PC-9 (cell line): ENCODE results near the gene STYK1. TPM values are rescaled to one million over a fixed set of nuclear protein-coding genes. Genes with fewer than 3 reads are reported as not detected.
A peak's percentile ranks its signal among the peaks of the same experiment; 100 is the strongest.

Source experiments
- BruUV-seq: library from RNA; stranded (reverse); fragments of 400-500 nt; replicated peaks from 2 replicates; lab custom pipeline; 2021; lab: Mats Ljungman, UMichigan
- CTCF ChIA-PET: fragments of 300-600 bp; sonication (Branson Sonifier 250); formaldehyde crosslinking; loops from one replicate; lab custom pipeline; 2022; ENCODE audit warnings: antibody characterized with exemption; lab: Charles Lee
- POLR2A ChIA-PET: fragments of 300-600 bp; sonication (Branson Sonifier 250); formaldehyde crosslinking; loops from one replicate; lab custom pipeline; 2022; ENCODE audit warnings: antibody characterized with exemption; ENCODE audit not compliant: unreplicated experiment; lab: Charles Lee
- DNase-seq, 2 experiments: peaks; one replicate each; pipeline versions ENCODE4 v3.0.0 to v3.0.0-alpha.2; 2015 to 2022; ENCODE audit warnings: mixed read lengths in 1 of 2
- H2AFZ ChIP-seq: fragments of 200-600 bp; sonication (generic); 2 replicates; pipeline ENCODE4 v1.8.1; 2017; ENCODE audit warnings: antibody characterized with exemption
- H3F3A ChIP-seq: fragments of 200-600 bp; sonication (generic); 2 replicates; pipeline ENCODE4 v1.8.1; 2017; ENCODE audit warnings: antibody characterized with exemption, mild to moderate bottlenecking, low read depth; ENCODE audit not compliant: insufficient read depth
- H3K27ac ChIP-seq: fragments of 200-600 bp; sonication (generic); 2 replicates; pipeline ENCODE4 v1.6.1; 2016; ENCODE audit warnings: mixed run types
- H3K27me3 ChIP-seq: fragments of 200-600 bp; sonication (generic); 2 replicates; pipeline ENCODE4 v1.6.1; 2016; ENCODE audit warnings: low read depth, mixed run types; ENCODE audit not compliant: insufficient read depth
- H3K36me3 ChIP-seq: fragments of 200-600 bp; sonication (generic); 2 replicates; pipeline ENCODE4 v1.6.1; 2016; ENCODE audit warnings: low read depth, mixed run types
- H3K4me1 ChIP-seq: fragments of 200-600 bp; sonication (generic); replicated peaks from 2 replicates; pipeline ENCODE4 v1.6.1; 2016; ENCODE audit warnings: mixed run types; ENCODE audit not compliant: insufficient read depth
- H3K4me2 ChIP-seq: fragments of 200-600 bp; sonication (generic); 2 replicates; pipeline ENCODE4 v1.6.1; 2017; ENCODE audit warnings: mixed run types
- H3K4me3 ChIP-seq: fragments of 200-600 bp; sonication (generic); 2 replicates; pipeline ENCODE4 v1.6.1; 2016; ENCODE audit warnings: mixed run types
- H3K79me2 ChIP-seq: fragments of 200-600 bp; sonication (generic); 2 replicates; pipeline ENCODE4 v1.6.1; 2017; ENCODE audit warnings: low read depth, mixed run types
- H3K9me2 ChIP-seq: fragments of 200-600 bp; sonication (generic); 2 replicates; pipeline ENCODE4 v1.8.1; 2017; ENCODE audit warnings: mild to moderate bottlenecking; ENCODE audit not compliant: insufficient read depth
- H3K9me3 ChIP-seq: fragments of 200-600 bp; sonication (generic); 2 replicates; pipeline ENCODE4 v1.8.1; 2016; ENCODE audit warnings: low read depth; ENCODE audit not compliant: insufficient read depth
- H4K20me1 ChIP-seq: fragments of 200-600 bp; sonication (generic); 2 replicates; pipeline ENCODE4 v1.8.1; 2017; ENCODE audit not compliant: insufficient read depth
- CTCF ChIP-seq: fragments of 200-600 bp; sonication (generic); conservative IDR thresholded peaks from 2 replicates; pipeline ENCODE4 v1.6.1; 2017; ENCODE audit warnings: mixed run types, antibody characterized with exemption, mild to moderate bottlenecking, moderate library complexity
- EZH2 ChIP-seq: fragments of 200-600 bp; sonication (generic); IDR thresholded peaks from 2 replicates; pipeline ENCODE4 v1.8.0; 2017; ENCODE audit warnings: antibody characterized with exemption, low read depth
- intact Hi-C: fragments of 100-400 bp; cut with micrococcal nuclease; formaldehyde crosslinking; loops from one replicate; pipeline ENCODE4 v1.10.0; 2022; ENCODE audit not compliant: unreplicated experiment
- total RNA-seq: library from RNA; stranded (reverse); gene quantifications from 2 replicates; pipeline ENCODE4 v1.2.3, GENCODE V29; 2021

STYK1 gene
- total RNA-seq, 1 experiment from 2014 or later: 16.9 TPM

GRCh38 chr12:10610188-10610587, 63.7 kb downstream of the STYK1 start:
- peaks cover 30% of the 10 kb centered on the region for H3K36me3 ChIP-seq
- no peak for DNase-seq
- no peaks in the 10 kb centered on the region for H3K9me3 ChIP-seq
- no peaks in the 10 kb centered on the region for H3K9me2 ChIP-seq
- H3F3A ChIP-seq: peaks cover 6% of the 10 kb centered on the region; the same call in 1 of the 2 replicates
- H3K27ac ChIP-seq: no peak overlapping the region
- TF ChIP-seq EZH2 (no peak), CTCF (no peak)
- H3K4me3 ChIP-seq: no peak overlapping the region
- intact Hi-C loops: loop anchor here (5.0 kb wide), 1 partner anchor 278 kb away; no protein-coding TSS in a partner anchor
- ChIA-PET POLR2A (no interaction called here), CTCF (no interaction called here)
- H3K27me3 ChIP-seq: no peaks in the 10 kb centered on the region
- H2AFZ ChIP-seq: no peak overlapping the region
- no peak overlapping the region for H3K4me2 ChIP-seq
- BruUV-seq: no TSS peak
- H4K20me1 ChIP-seq: no peaks in the 10 kb centered on the region
- peaks cover 22% of the 10 kb centered on the region for H3K79me2 ChIP-seq
- peaks cover 17% of the 10 kb centered on the region; the same call in 1 of the 2 replicates for H3K4me1 ChIP-seq

- Histone ChIP-seq H3K27me3 (no peaks in the 10 kb centered on the region), H3K27ac (no peak overlapping the region), H3K9me3 (no peaks in the 10 kb centered on the region), H3K79me2 (peaks cover 18% of the 10 kb centered on the region), H3K4me2 (no peak overlapping the region), H3K4me1 (0 out of 2 replicates have a peak, but pooled peaks cover 11% of the 10 kb centered on the region), H3F3A (peaks cover 6% of the 10 kb centered on the region; the same call in 1 of the 2 replicates), H3K9me2 (no peaks in the 10 kb centered on the region), H3K36me3 (peaks cover 30% of the 10 kb centered on the region), H2AFZ (no peak overlapping the region), H4K20me1 (no peaks in the 10 kb centered on the region), H3K4me3 (no peak overlapping the region)
- TF ChIP-seq CTCF (peak; percentile 56), EZH2 (no peak)
- ChIA-PET CTCF (interaction anchor here (0.6 kb wide), 1 partner anchor 11 kb away, joined by 3 read pairs; no protein-coding TSS in a partner anchor), POLR2A (no interaction called here)
- no peak for DNase-seq
- intact Hi-C loops: loop anchor here (1.0 kb wide), 1 partner anchor 66 kb away; the partner anchor contains the start of gene STYK1
- no TSS peak for BruUV-seq
These were observed 65.9 kb downstream of the STYK1 start for GRCh38 chr12:10607885-10608458.

GRCh38 chr12:10601860-10602259, 72.0 kb downstream of the STYK1 start:
- H3K36me3 ChIP-seq: peaks cover 2% of the 10 kb centered on the region
- POLR2A ChIA-PET: interaction anchor here (0.8 kb wide), 1 partner anchor 430 kb away, joined by 7 read pairs; the partner anchor contains the start of gene OLR1
- H3K27ac ChIP-seq: no peak overlapping the region; the same call in 1 of the 2 replicates
- no peaks in the 10 kb centered on the region for H3K27me3 ChIP-seq
- CTCF ChIA-PET: no interaction called here
- H3K9me2 ChIP-seq: no peaks in the 10 kb centered on the region
- H3F3A ChIP-seq: peaks cover 6% of the 10 kb centered on the region; the same call in 1 of the 2 replicates
- no peaks in the 10 kb centered on the region for H3K4me1 ChIP-seq
- DNase-seq: no peak
- intact Hi-C loops: no loop called here
- no TSS peak for BruUV-seq
- H3K4me2 ChIP-seq: no peak overlapping the region
- no peak overlapping the region for H3K4me3 ChIP-seq
- H3K9me3 ChIP-seq: no peaks in the 10 kb centered on the region
- H4K20me1 ChIP-seq: no peaks in the 10 kb centered on the region
- H3K79me2 ChIP-seq: no peaks in the 10 kb centered on the region
- TF ChIP-seq CTCF: no peak
- no peak overlapping the region for H2AFZ ChIP-seq
